Sigmoid colon (tissue), 3 donors: ENCODE results near the gene NTM.

Experiments used
- POLR2A ChIP-seq, 2 donors: fragments of 450-650 bp; IDR thresholded peaks; one replicate each; pipeline ENCODE4 v1.6.1; 2016; ENCODE audit warnings: antibody characterized with exemption in 2 of 2, mild to moderate bottlenecking in 2 of 2, moderate library complexity in 2 of 2
- TF ChIP-seq, protein P1 (sequence below), 4 experiments: fragments of 450-650 bp in 3 of 4; fragments of 200-600 bp in 1 of 4; IDR thresholded peaks; one replicate each; pipeline ENCODE4 v1.5.1; 2016 to 2019; ENCODE audit warnings: antibody characterized with exemption in 4 of 4, mild to moderate bottlenecking in 3 of 4, moderate library complexity in 2 of 4

DNA sequence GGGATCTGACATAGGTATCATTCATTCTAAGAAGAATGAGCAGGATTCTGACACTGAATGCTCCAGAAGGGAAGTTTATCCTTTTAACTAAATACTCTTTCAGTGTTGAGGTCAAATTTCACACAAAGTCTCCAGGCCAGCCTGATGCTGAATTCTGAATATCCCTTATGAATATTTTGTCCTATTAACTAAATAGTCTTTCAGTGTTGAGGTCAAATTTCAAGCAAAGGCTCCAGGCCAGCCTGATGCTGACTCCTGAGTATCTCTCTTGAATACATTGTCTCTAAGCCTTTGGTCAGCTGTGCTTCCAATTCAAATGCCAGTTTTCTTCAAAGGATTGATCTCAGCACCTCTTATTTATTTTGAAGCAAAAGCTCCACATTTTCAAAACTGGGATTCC is 676.8 kb downstream of the NTM start:
- TF ChIP-seq, protein P1, sequence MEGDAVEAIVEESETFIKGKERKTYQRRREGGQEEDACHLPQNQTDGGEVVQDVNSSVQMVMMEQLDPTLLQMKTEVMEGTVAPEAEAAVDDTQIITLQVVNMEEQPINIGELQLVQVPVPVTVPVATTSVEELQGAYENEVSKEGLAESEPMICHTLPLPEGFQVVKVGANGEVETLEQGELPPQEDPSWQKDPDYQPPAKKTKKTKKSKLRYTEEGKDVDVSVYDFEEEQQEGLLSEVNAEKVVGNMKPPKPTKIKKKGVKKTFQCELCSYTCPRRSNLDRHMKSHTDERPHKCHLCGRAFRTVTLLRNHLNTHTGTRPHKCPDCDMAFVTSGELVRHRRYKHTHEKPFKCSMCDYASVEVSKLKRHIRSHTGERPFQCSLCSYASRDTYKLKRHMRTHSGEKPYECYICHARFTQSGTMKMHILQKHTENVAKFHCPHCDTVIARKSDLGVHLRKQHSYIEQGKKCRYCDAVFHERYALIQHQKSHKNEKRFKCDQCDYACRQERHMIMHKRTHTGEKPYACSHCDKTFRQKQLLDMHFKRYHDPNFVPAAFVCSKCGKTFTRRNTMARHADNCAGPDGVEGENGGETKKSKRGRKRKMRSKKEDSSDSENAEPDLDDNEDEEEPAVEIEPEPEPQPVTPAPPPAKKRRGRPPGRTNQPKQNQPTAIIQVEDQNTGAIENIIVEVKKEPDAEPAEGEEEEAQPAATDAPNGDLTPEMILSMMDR (IDR thresholded peaks at IDR 0.05), result no peak
- no peak for TF ChIP-seq POLR2A (IDR thresholded peaks at IDR 0.05)
